ENCODE results near the gene WDR45. TPM values are rescaled to one million over a fixed set of nuclear protein-coding genes. Genes with fewer than 3 reads are reported as not detected.

The WDR45 gene
- total and polyA plus RNA-seq, 10 of the 15 experiments (the other 5 are each of a cell fraction or from before 2014, with no cell fraction given), result 5.9 to 30.9 (median 20.6) TPM

- TF ChIP-seq PAX8 (IDR thresholded peaks at IDR 0.05) (no peak), CREB1 (IDR thresholded peaks at IDR 0.05; ENCODE audit: low read depth) (peak; percentile 51; the same call in 1 of the 2 replicates), ATF7 (IDR thresholded peaks at IDR 0.05; ENCODE audit: low read depth) (0 out of 2 replicates have a peak, but pooled peaks have one; percentile 34), NFIC (IDR thresholded peaks at IDR 0.05; ENCODE audit: low read depth, low read length) (no peak), NFYB (IDR thresholded peaks at IDR 0.05; ENCODE audit: insufficient read depth, low read depth, low read length) (no peak), ZNF687 (IDR thresholded peaks at IDR 0.05) (peak; percentile 64; the same call in 1 of the 2 replicates), CTCF (IDR thresholded peaks at IDR 0.05 in 2 of 3, conservative IDR thresholded peaks at IDR 0.05 in 1 of 3; ENCODE audit: control insufficient read depth in 2 of 3, extremely low read depth in 1 of 3, insufficient read depth in 1 of 3, low read depth in 3 of 3, low read length in 3 of 3) (no peak), TAF1 (IDR thresholded peaks at IDR 0.05; ENCODE audit: borderline replicate concordance, low read depth, low read length) (peak; percentile 53; the same call in 1 of the 2 replicates), FOXK2 (IDR thresholded peaks at IDR 0.05) (peak; percentile 89), SREBF1 (IDR thresholded peaks at IDR 0.05; ENCODE audit: low read length) (no peak), ZBED1 (IDR thresholded peaks at IDR 0.05; ENCODE audit: borderline replicate concordance) (no peak), NKRF (conservative IDR thresholded peaks at IDR 0.05) (peak; percentile 62), GABPA (IDR thresholded peaks at IDR 0.05; ENCODE audit: low read depth) (peak; percentile 87), PKNOX1 (IDR thresholded peaks at IDR 0.05) (peak; percentile 29; the same call in 1 of the 2 replicates), CHD1 (IDR thresholded peaks at IDR 0.05; ENCODE audit: low read depth, low read length) (no peak)
These were observed at the start of gene WDR45 (continued) for GRCh38 chrX:49079489-49080428.

All from GM12878 (cell line).